ENCODE measurements around the gene GCK.
"Not testable (repeated sequence)": the region's sequence is repeated elsewhere in the genome, so short reads cannot be mapped to it uniquely, and the experiment has no call there.

The GCK gene

GRCh38 chr7:44180631-44181030 lies 8.6 kb downstream of the GCK start:
- no peak for DNase-seq (ENCODE audit: low read depth)

DNA sequence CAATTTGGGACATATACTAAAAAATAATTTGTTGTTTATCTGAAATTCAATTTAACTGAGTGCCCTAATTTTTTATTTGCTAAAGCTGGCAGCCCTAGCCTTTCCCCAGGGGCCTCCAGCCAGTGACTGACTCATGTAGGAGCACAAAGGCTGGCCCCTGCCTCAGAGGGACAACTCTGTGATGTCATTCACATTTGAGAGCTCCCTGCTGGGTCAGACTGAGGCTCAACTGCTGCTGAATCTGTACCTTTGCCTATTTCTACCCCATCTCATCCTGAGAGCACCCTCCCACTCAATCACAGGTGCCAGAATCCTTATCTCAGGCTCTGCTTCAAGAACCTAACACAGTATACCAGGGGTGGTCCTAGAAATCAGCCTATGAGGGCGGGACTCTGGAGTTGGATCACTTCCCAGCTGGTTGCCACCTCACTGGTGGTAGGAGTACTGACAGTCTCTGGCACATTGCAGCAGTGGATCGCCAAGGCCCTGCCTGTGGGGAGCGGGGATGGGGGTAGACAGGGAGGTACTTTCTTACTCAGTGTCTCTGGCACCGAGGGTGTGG lies 11.6 kb downstream of the GCK start:
- peak; percentile 32 for DNase-seq (ENCODE audit: low read depth)

DNA sequence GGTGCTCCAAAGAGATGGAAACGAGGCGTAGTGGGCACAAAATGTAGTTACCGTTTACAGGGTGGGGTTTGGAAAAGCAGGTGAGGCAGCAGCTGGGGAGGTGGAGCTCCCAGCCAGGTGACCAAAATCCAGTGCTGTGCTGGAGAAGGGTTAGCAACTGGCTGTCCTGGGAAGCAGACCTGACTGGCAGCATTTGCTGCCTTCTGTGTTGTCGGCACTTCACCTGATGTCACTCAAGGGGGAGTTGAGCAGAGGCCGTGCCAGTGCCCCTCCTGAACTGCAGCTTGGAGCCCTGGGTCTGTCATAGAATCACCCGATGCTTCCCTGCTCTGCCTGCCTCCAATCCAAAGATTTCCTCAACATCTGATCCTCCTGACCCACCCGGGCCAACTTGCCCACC lies 12.8 kb downstream of the GCK start:
- DNase-seq (ENCODE audit: low read depth) = no peak

GRCh38 chr7:44175730-44176129 lies 13.5 kb downstream of the GCK start:
- DNase-seq (ENCODE audit: low read depth) = no peak

DNA sequence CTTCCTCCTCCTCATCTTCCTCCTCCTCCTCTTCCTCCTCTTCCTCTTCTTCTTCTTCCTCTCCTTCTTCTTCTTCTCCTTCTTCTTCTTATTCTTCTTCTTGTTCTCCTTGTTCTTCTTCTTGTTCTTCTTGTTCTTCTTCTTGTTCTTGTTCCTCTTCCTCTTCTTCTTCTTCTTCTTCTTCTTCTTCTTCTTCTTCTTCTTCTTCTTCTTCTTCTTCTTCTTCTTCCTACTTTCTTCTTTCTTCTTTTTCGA lies 14.6 kb downstream of the GCK start:
- DNase-seq (ENCODE audit: low read depth) = not testable (repeated sequence)

- no peak for DNase-seq (ENCODE audit: low read depth)
Observed at GRCh38 chr7:44173911-44174693, 15.1 kb downstream of the GCK start.

DNA sequence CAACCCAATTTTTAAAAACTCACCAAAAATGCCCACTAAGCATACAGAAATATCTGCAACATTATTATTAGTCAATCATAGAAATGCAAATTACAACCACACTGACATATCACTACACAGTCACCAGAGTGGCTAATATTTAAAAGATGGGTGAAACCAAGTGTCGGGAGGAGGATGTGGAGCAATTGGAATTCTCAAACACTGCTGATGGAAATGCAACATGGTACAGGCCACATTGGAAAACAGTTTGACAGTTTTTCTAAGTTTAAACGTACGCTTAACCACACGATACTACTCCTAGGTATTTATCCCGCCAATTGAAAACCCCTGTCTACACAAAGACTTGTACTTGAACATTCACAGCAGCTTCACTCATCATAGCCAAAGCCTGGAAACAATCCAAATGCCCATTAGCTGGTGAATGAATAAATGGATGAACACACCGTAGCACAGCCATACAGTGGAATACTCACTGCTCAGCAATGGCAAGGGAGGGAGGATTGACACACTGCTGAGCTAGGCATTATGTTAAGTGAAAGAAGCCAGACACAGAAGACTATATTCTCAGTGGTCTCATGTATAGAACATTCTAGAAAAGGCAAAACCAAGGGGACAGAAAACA lies 16.3 kb downstream of the GCK start:
- DNase-seq (ENCODE audit: low read depth) = no peak

- DNase-seq (ENCODE audit: low read depth) = no peak
Observed at GRCh38 chr7:44172352-44172751, 16.9 kb downstream of the GCK start.

- not testable (repeated sequence) for DNase-seq (ENCODE audit: low read depth)
Observed at GRCh38 chr7:44171901-44172300, 17.3 kb downstream of the GCK start.

- no peak for DNase-seq (ENCODE audit: low read depth)
Observed at GRCh38 chr7:44167920-44168319, 21.3 kb downstream of the GCK start.

- peak; percentile 79 for DNase-seq (ENCODE audit: low read depth)
Observed at GRCh38 chr7:44163591-44163990, 25.6 kb downstream of the GCK start.

DNA sequence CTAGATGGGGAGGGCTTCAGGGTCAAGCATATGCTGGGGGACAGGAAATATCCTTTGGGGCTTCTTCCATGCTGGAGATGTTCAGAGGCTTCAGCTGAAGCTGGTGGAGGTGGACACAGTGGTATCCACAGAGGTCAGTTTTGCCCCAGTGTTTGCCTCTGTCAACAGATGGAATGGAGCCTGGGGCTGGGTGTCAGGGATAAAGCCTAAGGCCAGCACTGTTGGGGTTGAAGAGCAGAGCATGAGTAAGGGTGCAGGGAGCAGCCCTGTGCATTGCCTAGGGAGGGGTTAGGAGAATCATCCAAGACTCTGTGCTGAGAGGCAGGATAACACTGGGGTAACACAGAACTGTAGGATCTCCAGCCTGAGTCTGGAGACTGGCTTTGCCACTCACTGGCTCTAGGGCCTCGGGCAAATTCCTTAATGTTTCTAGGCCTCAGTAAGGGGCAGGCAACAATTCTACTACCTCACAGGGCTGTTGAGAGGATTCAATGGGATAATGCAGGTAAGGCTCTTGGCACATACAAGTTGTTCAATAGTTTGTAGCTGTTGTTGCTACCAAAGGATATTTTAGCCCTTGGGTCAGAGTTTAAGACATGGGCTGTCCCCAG lies 26.3 kb downstream of the GCK start:
- no peak for DNase-seq (ENCODE audit: low read depth)

- no peak for DNase-seq (ENCODE audit: low read depth)
Observed at GRCh38 chr7:44162179-44162578, 27.1 kb downstream of the GCK start.

DNA sequence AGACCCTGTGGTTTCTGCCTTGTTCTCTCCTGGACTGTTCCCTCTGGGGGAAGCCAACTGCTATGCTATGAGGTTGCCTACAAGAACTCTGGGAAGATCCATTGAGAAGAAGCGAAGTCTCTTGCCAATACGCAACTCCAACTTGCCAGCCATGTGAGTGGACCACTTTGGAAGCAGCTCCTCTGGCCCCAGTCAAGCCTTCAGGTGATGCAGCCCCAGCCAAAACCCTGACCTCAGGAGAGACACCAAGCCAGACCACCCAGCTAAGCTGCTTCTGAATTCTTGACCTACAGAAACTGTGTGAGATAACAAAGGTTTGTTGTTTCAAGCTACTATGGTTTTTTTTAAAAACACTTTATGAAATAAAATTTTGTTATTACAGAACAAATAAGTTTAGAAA lies 27.9 kb downstream of the GCK start:
- no peak for DNase-seq (ENCODE audit: low read depth)

- no peak for DNase-seq (ENCODE audit: low read depth)
Observed at GRCh38 chr7:44159824-44160630, 29.2 kb downstream of the GCK start.

DNA sequence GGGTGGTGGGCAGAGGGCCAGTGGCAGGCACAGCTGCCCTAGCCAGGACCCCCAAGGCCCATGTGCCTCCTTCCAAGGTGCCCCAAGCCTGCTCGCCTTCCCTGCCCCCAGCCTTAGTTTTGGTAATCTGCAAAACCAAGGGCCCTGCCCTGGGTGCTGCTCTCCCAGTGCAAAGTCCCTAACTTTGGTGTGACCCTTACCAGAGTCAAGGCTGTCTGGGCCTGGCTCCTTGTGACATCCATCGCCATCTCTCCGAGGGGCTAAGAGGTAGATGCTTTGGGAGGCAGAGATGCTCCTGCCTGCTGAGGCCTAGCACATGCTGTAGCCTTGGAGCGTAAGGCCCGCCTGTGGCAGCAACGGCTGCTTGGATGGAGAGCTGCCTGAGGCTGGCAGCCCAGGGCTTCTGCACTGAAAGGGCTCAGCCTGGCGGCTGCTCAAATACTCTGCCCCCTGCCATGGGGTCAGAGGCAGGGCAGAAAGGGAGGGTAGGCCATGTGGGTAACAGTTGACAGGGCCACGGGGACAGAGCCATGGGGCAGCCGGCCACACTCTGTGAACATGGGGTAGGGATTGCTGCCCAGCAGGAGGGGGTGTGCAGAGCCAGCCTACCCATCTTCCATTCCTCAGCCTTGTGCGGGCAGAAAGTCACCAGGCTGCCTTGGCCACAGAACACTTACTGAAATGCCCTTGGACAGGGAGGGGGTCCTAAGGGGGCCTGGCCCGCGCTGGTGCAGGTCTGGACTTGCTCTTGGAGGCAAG lies 30.2 kb downstream of the GCK start:
- DNase-seq (ENCODE audit: low read depth) = no peak

GRCh38 chr7:44158096-44158872 lies 31.0 kb downstream of the GCK start:
- no peak for DNase-seq (ENCODE audit: low read depth)

DNA sequence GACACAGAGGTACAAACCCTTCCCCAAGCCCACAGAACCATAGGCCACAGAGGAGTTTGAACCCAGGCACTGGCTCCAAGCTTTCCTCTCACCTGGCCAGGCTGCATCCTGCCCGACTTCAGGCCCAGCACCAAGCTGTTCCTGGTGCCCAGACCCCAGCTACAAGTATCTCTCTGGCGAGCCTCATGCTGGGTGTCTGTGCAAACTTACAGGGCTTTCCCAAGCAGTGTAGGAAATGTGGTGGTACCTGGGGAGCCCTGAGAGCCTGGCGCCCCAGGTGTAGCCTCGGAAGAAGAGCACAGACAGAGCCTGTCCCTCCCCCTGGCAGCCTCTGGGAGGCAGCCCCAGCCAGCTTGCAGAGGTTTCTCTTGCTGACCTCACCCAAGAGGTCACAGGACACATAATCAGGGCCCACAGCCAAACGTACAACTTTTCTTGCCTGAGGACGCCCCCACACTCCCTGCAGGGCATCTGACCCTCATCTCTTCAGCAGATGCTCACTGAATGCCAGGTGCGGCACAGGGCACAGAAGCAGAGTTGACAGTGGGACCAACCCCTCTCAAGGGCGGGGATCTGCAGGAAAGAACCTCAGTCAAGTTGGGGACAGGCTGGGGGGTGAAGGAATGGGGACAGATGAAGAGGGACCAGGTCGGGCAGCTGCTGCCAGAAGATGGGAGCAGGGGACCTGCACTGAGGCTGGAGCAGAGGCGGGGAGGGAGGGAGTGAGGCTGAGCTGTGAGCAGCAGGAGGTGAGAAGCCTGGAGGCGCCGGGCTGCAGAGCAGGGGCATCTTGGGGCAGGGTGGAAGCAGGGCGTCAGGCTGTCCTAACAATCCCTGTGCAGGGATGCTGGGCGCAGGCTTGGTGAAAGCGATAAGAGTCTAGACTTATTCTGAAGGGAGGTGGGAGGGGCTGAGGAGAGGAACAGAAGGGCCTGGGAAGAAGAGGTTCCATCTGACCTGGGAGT lies 31.8 kb downstream of the GCK start:
- no peak for DNase-seq (ENCODE audit: low read depth)

- no peak for DNase-seq (ENCODE audit: low read depth)
Observed at GRCh38 chr7:44156453-44157010, 32.7 kb downstream of the GCK start.

Data from stromal cell of bone marrow (primary cell).